ENCODE data around the gene IGSF5. TPM values are rescaled to one million over a fixed set of nuclear protein-coding genes. Genes with fewer than 3 reads are reported as not detected.

Gene IGSF5
- total and polyA plus RNA-seq, 9 of the 15 experiments (the other 6 are each of a cell fraction or from before 2014, with no cell fraction given), result not detected

- no peak for TF ChIP-seq NELFE (IDR thresholded peaks at IDR 0.05; ENCODE audit: insufficient read depth, insufficient read length)
- no peak for TF ChIP-seq ZBTB43 (CRISPR knock-in tag; IDR thresholded peaks at IDR 0.05)
These were observed 54.2 kb downstream of the IGSF5 start (continued) for GRCh38 chr21:39799178-39799577.

- no peak overlapping the region for H3K27ac ChIP-seq (ENCODE audit: extremely low read depth, low read depth, low read length)
- no peaks in the 10 kb centered on the region for H3K4me1 ChIP-seq (replicated peaks in 1 of 2; ENCODE audit: control insufficient read depth in 2 of 2, insufficient read depth in 2 of 2, low read length in 2 of 2)
- H4K20me1 ChIP-seq (replicated peaks; ENCODE audit: control insufficient read depth, insufficient read depth, low read length), result no peaks in the 10 kb centered on the region
- H3K27me3 ChIP-seq (ENCODE audit: control insufficient read depth in 2 of 2, insufficient read depth in 2 of 2, low read length in 2 of 2), result peaks cover 0 to 11% of the 10 kb centered on the region in 2 experiments; a peak in 3 of 5 replicates
- ChIA-PET CTCF (ENCODE audit: low intra/inter-chr PET ratio) (no interaction called here), POLR2A (no interaction called here)
- FAIRE-seq (no peak), ATAC-seq (no peak), DNase-seq (ENCODE audit: extremely low read depth in 1 of 4, low spot score in 3 of 4) (no peak)
- H2AFZ ChIP-seq (ENCODE audit: low read depth, low read length), result no peak overlapping the region
- H3K9me3 ChIP-seq (replicated peaks; ENCODE audit: control insufficient read depth, insufficient read depth, low read depth, low read length), result no peaks in the 10 kb centered on the region
- H3K4me2 ChIP-seq (ENCODE audit: insufficient read depth, low read length), result no peak overlapping the region
- H3K9me1 ChIP-seq (ENCODE audit: control insufficient read depth, insufficient read depth, low read length), result no peaks in the 10 kb centered on the region
- no peaks in the 10 kb centered on the region for H3K36me3 ChIP-seq (ENCODE audit: control insufficient read depth, insufficient read depth, low read length)
- intact Hi-C loops (cut with micrococcal nuclease) (no loop called here), in situ Hi-C loops (cut with MboI) (no loop called here)
- no peaks in the 10 kb centered on the region for H3K79me2 ChIP-seq (ENCODE audit: control insufficient read depth, insufficient read depth, low read length)
- no TSS peak for BruUV-seq (replicated peaks)
- H3K4me3 ChIP-seq, result no peak overlapping the region
- no peak overlapping the region for H3K9ac ChIP-seq (ENCODE audit: insufficient read depth in 1 of 2, low read depth in 2 of 2, low read length in 2 of 2)
- TF ChIP-seq ERF (CRISPR knock-in tag; IDR thresholded peaks at IDR 0.05), result no peak
- TF ChIP-seq HIVEP1 (CRISPR knock-in tag; IDR thresholded peaks at IDR 0.05), result no peak
- no peak for TF ChIP-seq E2F3 (CRISPR knock-in tag; IDR thresholded peaks at IDR 0.05)
- no peak for TF ChIP-seq BHLHE40 (IDR thresholded peaks at IDR 0.05; ENCODE audit: low read length)
- no peak for TF ChIP-seq FOXJ2 (tag; IDR thresholded peaks at IDR 0.05)
- no peak for TF ChIP-seq BCLAF1 (IDR thresholded peaks at IDR 0.05; ENCODE audit: borderline replicate concordance in 1 of 2, control insufficient read depth in 1 of 2, low read depth in 2 of 2, low read length in 1 of 2)
- no peak for TF ChIP-seq ZNF717 (CRISPR knock-in tag; IDR thresholded peaks at IDR 0.05)
- TF ChIP-seq CREM (IDR thresholded peaks at IDR 0.05; ENCODE audit: low read depth), result no peak
- TF ChIP-seq NONO (IDR thresholded peaks at IDR 0.05; ENCODE audit: low read depth in 2 of 2, low read length in 1 of 2), result no peak
- TF ChIP-seq PCBP2 (IDR thresholded peaks at IDR 0.05; ENCODE audit: low read depth, low read length, poor library complexity, severe bottlenecking), result no peak
- TF ChIP-seq ZKSCAN8 (CRISPR knock-in tag; IDR thresholded peaks at IDR 0.05), result no peak
- no peak for TF ChIP-seq ARID1B (IDR thresholded peaks at IDR 0.05)
- TF ChIP-seq RFX1 (IDR thresholded peaks at IDR 0.05), result no peak
- no peak for TF ChIP-seq ZBTB26 (CRISPR knock-in tag; IDR thresholded peaks at IDR 0.05)
- no peak for TF ChIP-seq CEBPB (tag; IDR thresholded peaks at IDR 0.05)
- no peak for TF ChIP-seq BRD4 (IDR thresholded peaks at IDR 0.05)
- TF ChIP-seq HOXB6 (CRISPR knock-in tag; IDR thresholded peaks at IDR 0.05; ENCODE audit: borderline replicate concordance), result no peak
- 1% methylated on average over 4 of the region's 4 CpGs for WGBS (ENCODE audit: insufficient coverage, low coverage, missing lambda C conversion rate)
These were observed 55.3 kb downstream of the IGSF5 start for GRCh38 chr21:39800311-39800710.
